HepG2 (cell line): Measurements from ENCODE around the gene SPIN4. TPM values are rescaled to one million over a fixed set of nuclear protein-coding genes. Genes with fewer than 3 reads are reported as not detected.

Source experiments
- ATAC-seq: fragments of 200-7000 bp; cut with Tn5 transposase; 3 replicates; pipeline ENCODE4 v1.9.1; 2020; ENCODE audit warnings: mild to moderate bottlenecking, moderate library complexity
- BruUV-seq: library from RNA; stranded (reverse); fragments of 400-500 nt; replicated peaks from 2 replicates; lab custom pipeline; 2021; lab: Mats Ljungman, UMichigan
- CTCF ChIA-PET: fragments of 300-600 bp; formaldehyde crosslinking; extraction: SDS; loops from one replicate; lab custom pipeline; 2021; ENCODE audit warnings: low total read pairs, inconsistent platforms, low intra/inter-chr PET ratio; lab: Yijun Ruan, JAX
- POLR2A ChIA-PET: fragments of 350-600 bp; sonication (Branson Sonifier 250); formaldehyde crosslinking; loops from one replicate; lab custom pipeline; 2020; ENCODE audit warnings: antibody characterized with exemption, inconsistent platforms; lab: Yijun Ruan, JAX
- DNase-seq: peaks from one replicate; pipeline ENCODE4 v3.0.0-alpha.2; 2015; ENCODE audit warnings: low spot score
- FAIRE-seq: peaks from 3 replicates; lab custom pipeline; 2011; peaks lifted over from hg19 to GRCh38; lab: Jason Lieb, UNC
- H2AFZ ChIP-seq: one replicate; pipeline ENCODE4 v1.6.1; 2011; ENCODE audit warnings: low read length, inconsistent platforms
- H3K27ac ChIP-seq: fragments of 300-600 bp; 3 replicates; pipeline ENCODE4 v1.8.0; 2011; ENCODE audit warnings: mixed run types, mild to moderate bottlenecking, mixed read lengths, low read length, inconsistent platforms; ENCODE audit not compliant: insufficient read depth; ENCODE audit errors: extremely low read length
- H3K27me3 ChIP-seq, 2 experiments: fragments of 200-600 bp in 1 of 2; 2 replicates in 1 of 2; 3 replicates in 1 of 2; pipeline versions ENCODE4 v1.6.0 to v1.8.0; 2011; ENCODE audit warnings: low read length in 2 of 2, mild to moderate bottlenecking in 2 of 2, moderate library complexity in 2 of 2, inconsistent platforms in 1 of 2; ENCODE audit not compliant: insufficient read depth in 2 of 2, control insufficient read depth in 1 of 2
- H3K36me3 ChIP-seq, 2 experiments: fragments of 200-600 bp in 1 of 2; replicated peaks in 1 of 2; 2 replicates in 1 of 2; 3 replicates in 1 of 2; pipeline versions ENCODE4 v1.5.1 to v1.8.0; 2011; ENCODE audit warnings: low read length in 2 of 2, inconsistent platforms in 1 of 2; ENCODE audit not compliant: insufficient read depth in 2 of 2, control insufficient read depth in 1 of 2
- H3K4me1 ChIP-seq: 2 replicates; pipeline ENCODE4 v1.5.1; 2012; ENCODE audit warnings: low read length, inconsistent platforms; ENCODE audit not compliant: insufficient read depth
- H3K4me2 ChIP-seq: 2 replicates; pipeline ENCODE4 v1.6.0; 2011; ENCODE audit warnings: low read depth, low read length, inconsistent platforms
- H3K4me3 ChIP-seq, 3 experiments: fragments of 200-600 bp in 1 of 3; sonication (generic), shearing (Covaris generic) in 1 of 3; replicated peaks in 1 of 3; 2 replicates each; pipeline ENCODE4 v1.5.1; 2011 to 2016; ENCODE audit warnings: low read length in 3 of 3, inconsistent platforms in 2 of 3, low read depth in 2 of 3, mild to moderate bottlenecking in 2 of 3, control low read depth in 1 of 3, mixed read lengths in 1 of 3; ENCODE audit not compliant: insufficient read depth in 1 of 3
- H3K79me2 ChIP-seq: one replicate; pipeline ENCODE4 v1.6.1; 2011; ENCODE audit warnings: low read length, inconsistent platforms; ENCODE audit not compliant: insufficient read depth
- H3K9ac ChIP-seq: 2 replicates; pipeline ENCODE4 v1.6.0; 2011; ENCODE audit warnings: mild to moderate bottlenecking, low read depth, low read length, inconsistent platforms; ENCODE audit not compliant: insufficient read depth
- H3K9me3 ChIP-seq: 2 replicates; pipeline ENCODE4 v1.5.1; 2012; ENCODE audit warnings: mild to moderate bottlenecking, low read length
- H4K20me1 ChIP-seq: 2 replicates; pipeline ENCODE4 v1.6.0; 2011; ENCODE audit warnings: inconsistent platforms, mild to moderate bottlenecking, low read length, moderate library complexity; ENCODE audit not compliant: insufficient read depth
- ATF3 ChIP-seq: sonication (generic); formaldehyde crosslinking; IDR thresholded peaks from 2 replicates; pipeline ENCODE4 v1.4.0; 2020; ENCODE audit warnings: missing genetic modification reagents
- CC2D1A ChIP-seq: sonication (generic); formaldehyde crosslinking; IDR thresholded peaks from 2 replicates; pipeline ENCODE4 v1.8.1; 2023; ENCODE audit warnings: mild to moderate bottlenecking, missing genetic modification reagents
- KDM3A ChIP-seq: IDR thresholded peaks from 2 replicates; pipeline ENCODE4 v1.6.1; 2018; ENCODE audit warnings: low read depth, missing compliant biosample characterization
- SMARCC2 ChIP-seq: fragments of 450-650 bp; IDR thresholded peaks from 2 replicates; pipeline ENCODE4 v1.6.1; 2017; ENCODE audit warnings: antibody characterized with exemption, mild to moderate bottlenecking
- TFDP1 ChIP-seq: IDR thresholded peaks from 2 replicates; pipeline ENCODE4 v1.6.1; 2016; ENCODE audit warnings: missing compliant biosample characterization, missing genetic modification reagents, borderline replicate concordance
- TIGD3 ChIP-seq: sonication (generic); formaldehyde crosslinking; IDR thresholded peaks from 2 replicates; pipeline ENCODE4 v1.5.1; 2020; ENCODE audit warnings: mild to moderate bottlenecking, missing genetic modification reagents, borderline replicate concordance
- ZFP90 ChIP-seq: sonication (generic); formaldehyde crosslinking; IDR thresholded peaks from 2 replicates; pipeline ENCODE4 v1.8.0; 2022; ENCODE audit warnings: missing genetic modification reagents, mild to moderate bottlenecking, inconsistent platforms, borderline replicate concordance
- ZNF256 ChIP-seq: sonication (generic); formaldehyde crosslinking; conservative IDR thresholded peaks from 2 replicates; pipeline ENCODE4 v1.4.0; 2020; ENCODE audit warnings: missing genetic modification reagents
- ZNF770 ChIP-seq: sonication (generic); formaldehyde crosslinking; IDR thresholded peaks from 2 replicates; pipeline ENCODE4 v1.5.0; 2020; ENCODE audit warnings: mild to moderate bottlenecking, missing genetic modification reagents
- WGBS: methylation state at CpG from one replicate; pipeline ENCODE4 v1.1.6; 2017; ENCODE audit warnings: low lambda C conversion rate; 5-methylcytosine and 5-hydroxymethylcytosine counted together
- in situ Hi-C: cut with HindIII; loops from 2 replicates; pipeline ENCODE4 v1.10.0; 2017; ENCODE audit warnings: low pct_unique_long_range_greater_than_20kb; ENCODE audit not compliant: extremely low pct_ligation_motif_present
- intact Hi-C: fragments of 100-400 bp; cut with micrococcal nuclease; formaldehyde crosslinking; loops from one replicate; pipeline ENCODE4 v1.10.0; 2022; ENCODE audit not compliant: unreplicated experiment
- polyA plus RNA-seq, 8 experiments: library from polyadenylated mRNA; depleted of rRNA in 3 of 8; stranded (reverse) in 7 of 8; unstranded in 1 of 8; fragments of >200 nt; fragmentation: Illumina TruSeq in 4 of 8; extraction: Trizol in 4 of 8; gene quantifications; 2 replicates each; pipeline versions ENCODE4 v1.2.1 to v1.2.3, GENCODE V29; 2011 to 2016; ENCODE audit warnings: low read depth in 4 of 8, missing spikeins in 1 of 8, mixed read lengths in 1 of 8; ENCODE audit not compliant: insufficient read depth in 1 of 8
- total RNA-seq, 5 experiments: library from RNA; depleted of rRNA; stranded (reverse); fragments of >200 nt; fragmentation: Illumina TruSeq; extraction: Trizol; gene quantifications; 2 replicates each; pipeline ENCODE4 v1.2.3, GENCODE V29; 2016; ENCODE audit warnings: low read depth in 1 of 5

The SPIN4 gene
- total and polyA plus RNA-seq, 2 of the 13 experiments (the other 11 are each of a cell fraction or from before 2014, with no cell fraction given) = 1.9 to 2.6 TPM

GRCh38 chrX:63363788-63364187, 12.7 kb upstream of the SPIN4 start (continued):
- TF ChIP-seq ZNF256 (CRISPR knock-in tag) (no peak), SMARCC2 (no peak), KDM3A (CRISPR knock-in tag) (no peak), ZFP90 (no peak)

GRCh38 chrX:63361494-63361893, 10.4 kb upstream of the SPIN4 start:
- Histone ChIP-seq H3K9ac (no peak overlapping the region), H3K4me3 (no peak overlapping the region), H4K20me1 (no peaks in the 10 kb centered on the region), H3K27ac (no peak overlapping the region), H3K4me2 (no peak overlapping the region), H3K79me2 (no peaks in the 10 kb centered on the region), H3K9me3 (peaks cover 5% of the 10 kb centered on the region; the same call in 1 of the 2 replicates), H3K4me1 (no peaks in the 10 kb centered on the region), H3K27me3 (no peaks in the 10 kb centered on the region), H3K36me3 (no peaks in the 10 kb centered on the region), H2AFZ (no peak overlapping the region)
- ChIA-PET POLR2A (no interaction called here), CTCF (no interaction called here)
- intact Hi-C loops = no loop called here
- 0% methylated on average over 2 of the region's 2 CpGs for WGBS
- TF ChIP-seq CC2D1A (CRISPR knock-in tag) = no peak
- TF ChIP-seq ATF3 (CRISPR knock-in tag) = no peak
- TF ChIP-seq ZNF770 (CRISPR knock-in tag) = no peak
- TF ChIP-seq TFDP1 = no peak
- TF ChIP-seq KDM3A (CRISPR knock-in tag) = no peak
- TF ChIP-seq TIGD3 (CRISPR knock-in tag) = no peak
- DNase-seq (no peak), ATAC-seq (no peak), FAIRE-seq (no peak)
- in situ Hi-C loops = no loop called here
- no TSS peak for BruUV-seq
